Measurements from ENCODE around the gene C10orf120.

DNA sequence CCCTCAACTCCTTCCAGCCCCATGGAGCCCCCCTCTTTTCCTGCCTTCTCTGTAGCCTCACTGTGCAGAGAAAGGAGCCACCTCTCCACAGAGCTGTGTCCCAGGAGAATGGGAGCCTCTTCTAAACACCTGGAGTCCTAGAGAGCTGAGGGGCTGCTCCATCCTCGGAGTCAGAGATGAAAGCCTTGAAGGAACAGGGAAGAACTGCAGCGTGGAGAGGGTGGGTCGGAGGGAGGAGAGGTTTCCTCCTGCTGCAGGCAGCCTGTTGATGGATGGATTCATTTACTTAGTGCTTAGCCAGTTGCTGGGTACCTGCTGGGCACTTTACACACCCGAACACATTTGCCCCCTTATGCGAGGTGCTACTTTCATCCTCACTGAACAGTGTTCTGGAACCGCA is 39.0 kb downstream of the C10orf120 start:
- TF ChIP-seq, protein P1, sequence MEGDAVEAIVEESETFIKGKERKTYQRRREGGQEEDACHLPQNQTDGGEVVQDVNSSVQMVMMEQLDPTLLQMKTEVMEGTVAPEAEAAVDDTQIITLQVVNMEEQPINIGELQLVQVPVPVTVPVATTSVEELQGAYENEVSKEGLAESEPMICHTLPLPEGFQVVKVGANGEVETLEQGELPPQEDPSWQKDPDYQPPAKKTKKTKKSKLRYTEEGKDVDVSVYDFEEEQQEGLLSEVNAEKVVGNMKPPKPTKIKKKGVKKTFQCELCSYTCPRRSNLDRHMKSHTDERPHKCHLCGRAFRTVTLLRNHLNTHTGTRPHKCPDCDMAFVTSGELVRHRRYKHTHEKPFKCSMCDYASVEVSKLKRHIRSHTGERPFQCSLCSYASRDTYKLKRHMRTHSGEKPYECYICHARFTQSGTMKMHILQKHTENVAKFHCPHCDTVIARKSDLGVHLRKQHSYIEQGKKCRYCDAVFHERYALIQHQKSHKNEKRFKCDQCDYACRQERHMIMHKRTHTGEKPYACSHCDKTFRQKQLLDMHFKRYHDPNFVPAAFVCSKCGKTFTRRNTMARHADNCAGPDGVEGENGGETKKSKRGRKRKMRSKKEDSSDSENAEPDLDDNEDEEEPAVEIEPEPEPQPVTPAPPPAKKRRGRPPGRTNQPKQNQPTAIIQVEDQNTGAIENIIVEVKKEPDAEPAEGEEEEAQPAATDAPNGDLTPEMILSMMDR (IDR thresholded peaks at IDR 0.05) = no peak
- TF ChIP-seq POLR2A (IDR thresholded peaks at IDR 0.05) = no peak

Measured in tibial nerve (tissue), 3 donors.